Psoas muscle (tissue), 8 donors: Measurements from ENCODE around the gene ARHGEF28. TPM values are rescaled to one million over a fixed set of nuclear protein-coding genes. Genes with fewer than 3 reads are reported as not detected.

Experiments used
- ATAC-seq, 4 donors: fragments of 200-7000 bp; cut with Tn5 transposase; one replicate each; pipeline ENCODE4 v1.9.1; 2020; ENCODE audit warnings: moderate library complexity in 3 of 4, mild to moderate bottlenecking in 2 of 4
- DNase-seq, 2 donors: peaks; one replicate each; pipeline ENCODE4 v3.0.0-alpha.2; 2020
- H3K27ac ChIP-seq: fragments of 200-600 bp; one replicate; pipeline ENCODE4 v1.8.0; 2022
- H3K27me3 ChIP-seq, 3 donors: fragments of 200-600 bp in 1 of 3; one replicate each; pipeline versions ENCODE4 v1.6.1 to v1.8.0; 2013 to 2022; ENCODE audit warnings: low read length in 2 of 3, mild to moderate bottlenecking in 2 of 3, moderate library complexity in 1 of 3; ENCODE audit not compliant: insufficient read depth in 3 of 3
- H3K36me3 ChIP-seq, 2 donors: fragments of 200-600 bp in 1 of 2; one replicate each; pipeline versions ENCODE4 v1.6.1 to v1.8.0; 2013 to 2022; ENCODE audit warnings: low read depth in 1 of 2, mild to moderate bottlenecking in 1 of 2, moderate library complexity in 1 of 2; ENCODE audit not compliant: insufficient read depth in 1 of 2
- H3K4me1 ChIP-seq: fragments of 200-600 bp; one replicate; pipeline ENCODE4 v1.8.0; 2022
- H3K4me3 ChIP-seq: fragments of 200-600 bp; one replicate; pipeline ENCODE4 v1.8.0; 2022; ENCODE audit warnings: mild to moderate bottlenecking
- H3K9me3 ChIP-seq: fragments of 200-600 bp; one replicate; pipeline ENCODE4 v1.8.0; 2022
- CTCF ChIP-seq: fragments of 200-600 bp; IDR thresholded peaks from one replicate; pipeline ENCODE4 v1.8.0; 2022; ENCODE audit warnings: antibody characterized with exemption
- WGBS, 3 donors: extraction: QIAGEN DNeasy Blood & Tissue Kit; methylation state at CpG; one replicate each; pipeline versions ENCODE4 v1.1.6 to v1.1.7; 2013; 5-methylcytosine and 5-hydroxymethylcytosine counted together
- intact Hi-C, 2 donors: fragments of 100-400 bp; cut with DNase I; formaldehyde crosslinking; loops; one replicate each; pipeline versions ENCODE4 v1.11.0 to v1.14.2; 2022
- long read RNA-seq, 2 donors: library from polyadenylated mRNA; unstranded; transcript quantifications; one replicate each; pipeline ENCODE4 v2.0.0, GENCODE V29; 2021
- polyA plus RNA-seq, 3 donors: library from polyadenylated mRNA; stranded (reverse); fragments of 200-250 nt; gene quantifications; one replicate each; pipeline ENCODE4 v1.2.3, GENCODE V29; 2013
- total RNA-seq, 4 donors: library from RNA; stranded (reverse); fragmentation: NEBNext Ultra II Directional in 2 of 4; extraction: Animal tissue kit (Norgen Biotek cat#: 25700) in 2 of 4; gene quantifications; one replicate each; pipeline versions ENCODE4 v1.2.1 to v1.2.4, GENCODE V29; 2021 to 2023
- donor health status: healthy with polysubstance abuse.
- donor health status: DM: no; HTN: no; CAD: no; lungs with moderate emphysema.
- donor health status: Bipolar disorder and iron deficiency.
- donor health status: healthy.
- donor health status: DM: yes; HTN: yes; CAD: no.
- donor health status: DM: no; HTN: no; CAD: no.
- donor health status: DM: no; HTN: no; CAD: no.
- donor health status: DM: yes; HTN: yes; CAD: no.

Gene ARHGEF28
- 1 to 10 TPM in 3 of 4 donors, under 1 TPM in 1; 0.69 to 1.3 (median 1.1) TPM for total RNA-seq
- under 1 TPM; 0.39 to 1.00 (median 0.93) TPM for polyA plus RNA-seq
- long read RNA-seq, donor 1, result 0 reads
- long read RNA-seq, donor 2, partial matches to known transcripts, result 1 of 1 reads
- long read RNA-seq, donor 2, other reads (novel, unspliced or antisense), result 0 of 1 reads

- intact Hi-C loops, result no loop called here
- WGBS, 3 donors, result 1 to 2% (median 1%) methylated on average over 59 to 92 of the region's 92 CpGs
- ATAC-seq, result peak; percentile 90 to 95 (median 94)
- Histone ChIP-seq H3K9me3 (no peaks in the 10 kb centered on the region), H3K36me3 (no peaks in the 10 kb centered on the region), H3K27me3 (no peaks in the 10 kb centered on the region), H3K4me1 (peaks cover 5% of the 10 kb centered on the region), H3K27ac (peak within 1 kb of the TSS; percentile 61), H3K4me3 (peak within 1 kb of the TSS; percentile 79)
- DNase-seq, result peak; percentile 65 to 87
- TF ChIP-seq CTCF, result no peak
These were observed at the start of gene ARHGEF28 for GRCh38 chr5:73625944-73626811. Gene ARHGEF28 (plus strand): TSS chr5:73626196. CDS start chr5:73684852, 58,656 bp downstream.

GRCh38 chr5:73582285-73583145 is 43.5 kb upstream of the ARHGEF28 start:
- no peak for ATAC-seq
- no peaks in the 10 kb centered on the region for H3K4me1 ChIP-seq
- no peak for TF ChIP-seq CTCF
- H3K27me3 ChIP-seq, result no peaks in the 10 kb centered on the region
- no peak overlapping the region for H3K4me3 ChIP-seq
- peaks cover 13 to 55% of the 10 kb centered on the region in 2 donors for H3K36me3 ChIP-seq
- 81 to 93% (median 83%) methylated on average over 3 of the region's 3 CpGs for whole genome bisulfite sequencing, 3 donors
- H3K9me3 ChIP-seq, result no peaks in the 10 kb centered on the region
- H3K27ac ChIP-seq, result no peak overlapping the region
- intact Hi-C loops, result no loop called here
- DNase-seq, result no peak

- Histone ChIP-seq H3K27ac (no peak overlapping the region), H3K9me3 (no peaks in the 10 kb centered on the region), H3K27me3 (no peaks in the 10 kb centered on the region), H3K36me3 (peaks cover 0 to 2% of the 10 kb centered on the region in 2 donors), H3K4me3 (no peak overlapping the region), H3K4me1 (no peaks in the 10 kb centered on the region)
- no peak for TF ChIP-seq CTCF
- WGBS, 3 donors, result 50 to 91% (median 56%) methylated on average over 1 of the region's 1 CpG
- intact Hi-C loops, result no loop called here
- DNase-seq (no peak), ATAC-seq (no peak)
These were observed 38.1 kb upstream of the ARHGEF28 start for GRCh38 chr5:73587923-73588322.

- WGBS, 3 donors, result 46 to 59% (median 57%) methylated on average over 4 of the region's 4 CpGs
- Histone ChIP-seq H3K27ac (no peak overlapping the region), H3K4me1 (no peaks in the 10 kb centered on the region), H3K9me3 (no peaks in the 10 kb centered on the region), H3K4me3 (no peak overlapping the region), H3K27me3 (no peaks in the 10 kb centered on the region), H3K36me3 (no peaks in the 10 kb centered on the region)
- DNase-seq (no peak), ATAC-seq (peak; percentile 76 to 90 (median 78))
- intact Hi-C loops, result loop anchor here (1.0 to 5.0 kb wide), 3 partner anchors 101 to 202 kb away; no protein-coding TSS in a partner anchor
- TF ChIP-seq CTCF, result peak; percentile 91
These were observed 34.8 kb upstream of the ARHGEF28 start for GRCh38 chr5:73591102-73591695.
